Stomach (tissue), 4 donors: ENCODE measurements around the gene WDR49.

Experiments used
- EP300 ChIP-seq: sonication (generic); formaldehyde crosslinking; IDR thresholded peaks from one replicate; pipeline ENCODE4 v1.6.1; 2017; ENCODE audit warnings: antibody characterized with exemption
- POLR2A ChIP-seq, 4 donors: fragments of 450-650 bp; IDR thresholded peaks; one replicate each; pipeline ENCODE4 v1.6.1; 2016; ENCODE audit warnings: antibody characterized with exemption in 4 of 4, control low read depth in 2 of 4, mild to moderate bottlenecking in 1 of 4, moderate library complexity in 1 of 4
- POLR2AphosphoS5 ChIP-seq, 3 donors: sonication (generic); formaldehyde crosslinking; IDR thresholded peaks; one replicate each; pipeline ENCODE4 v1.6.1; 2016; ENCODE audit warnings: antibody characterized with exemption in 3 of 3
- TF ChIP-seq, protein P1 (sequence below), 7 experiments: fragments of 450-650 bp in 4 of 7; fragments of 200-600 bp in 3 of 7; sonication (generic) in 3 of 7; IDR thresholded peaks; one replicate each; pipeline ENCODE4 v1.5.1; 2016 to 2019; ENCODE audit warnings: antibody characterized with exemption in 7 of 7, control low read depth in 2 of 7, mild to moderate bottlenecking in 1 of 7

DNA sequence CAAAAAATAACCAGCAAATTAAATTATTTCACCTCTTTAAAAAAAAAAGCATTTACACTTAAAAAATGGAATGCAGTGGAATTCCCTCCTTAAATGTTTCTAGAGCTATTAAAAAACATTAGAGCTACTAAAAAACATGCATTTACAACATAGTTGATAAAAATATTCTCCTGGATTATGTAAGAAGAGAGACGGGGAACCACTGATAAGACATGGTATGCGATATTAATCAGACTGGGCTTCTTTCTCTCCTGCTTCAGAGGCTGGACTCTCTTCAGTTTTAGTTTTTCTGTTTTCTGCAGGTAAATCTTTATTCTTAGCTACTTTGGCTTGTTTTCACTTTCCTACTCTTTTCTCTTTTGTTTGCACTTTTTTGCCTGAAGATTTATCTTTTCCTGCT is 40.4 kb upstream of the WDR49 start:
- TF ChIP-seq, protein P1, sequence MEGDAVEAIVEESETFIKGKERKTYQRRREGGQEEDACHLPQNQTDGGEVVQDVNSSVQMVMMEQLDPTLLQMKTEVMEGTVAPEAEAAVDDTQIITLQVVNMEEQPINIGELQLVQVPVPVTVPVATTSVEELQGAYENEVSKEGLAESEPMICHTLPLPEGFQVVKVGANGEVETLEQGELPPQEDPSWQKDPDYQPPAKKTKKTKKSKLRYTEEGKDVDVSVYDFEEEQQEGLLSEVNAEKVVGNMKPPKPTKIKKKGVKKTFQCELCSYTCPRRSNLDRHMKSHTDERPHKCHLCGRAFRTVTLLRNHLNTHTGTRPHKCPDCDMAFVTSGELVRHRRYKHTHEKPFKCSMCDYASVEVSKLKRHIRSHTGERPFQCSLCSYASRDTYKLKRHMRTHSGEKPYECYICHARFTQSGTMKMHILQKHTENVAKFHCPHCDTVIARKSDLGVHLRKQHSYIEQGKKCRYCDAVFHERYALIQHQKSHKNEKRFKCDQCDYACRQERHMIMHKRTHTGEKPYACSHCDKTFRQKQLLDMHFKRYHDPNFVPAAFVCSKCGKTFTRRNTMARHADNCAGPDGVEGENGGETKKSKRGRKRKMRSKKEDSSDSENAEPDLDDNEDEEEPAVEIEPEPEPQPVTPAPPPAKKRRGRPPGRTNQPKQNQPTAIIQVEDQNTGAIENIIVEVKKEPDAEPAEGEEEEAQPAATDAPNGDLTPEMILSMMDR (IDR thresholded peaks at IDR 0.05): no peak
- TF ChIP-seq POLR2AphosphoS5 (IDR thresholded peaks at IDR 0.05) (no peak), EP300 (no peak), POLR2A (IDR thresholded peaks at IDR 0.05) (no peak)
